Uterus (tissue), 2 donors: Measurements from ENCODE around the gene CETN2.

ENCODE experiments used
- CTCF ChIP-seq, 4 experiments: fragments of 200-600 bp in 2 of 4; fragments of 450-650 bp in 2 of 4; sonication (generic) in 2 of 4; IDR thresholded peaks; one replicate each; pipeline ENCODE4 v1.5.1; 2016 to 2019; ENCODE audit warnings: antibody characterized with exemption in 4 of 4, mild to moderate bottlenecking in 2 of 4, moderate library complexity in 1 of 4
- POLR2A ChIP-seq, 2 donors: fragments of 450-650 bp; IDR thresholded peaks; one replicate each; pipeline ENCODE4 v1.6.1; 2016; ENCODE audit warnings: antibody characterized with exemption in 2 of 2, mild to moderate bottlenecking in 1 of 2, moderate library complexity in 1 of 2

GRCh38 chrX:152872522-152872921 lies 42.0 kb upstream of the CETN2 start:
- no peak for TF ChIP-seq CTCF (IDR thresholded peaks at IDR 0.05)
- no peak for TF ChIP-seq POLR2A (IDR thresholded peaks at IDR 0.05)
